ENCODE measurements around the gene DOHH. TPM values are rescaled to one million over a fixed set of nuclear protein-coding genes. Genes with fewer than 3 reads are reported as not detected.

DOHH gene
- total and polyA plus RNA-seq, 9 of the 15 experiments (the other 6 are each of a cell fraction or from before 2014, with no cell fraction given): 0.14 to 47.2 (median 5.1) TPM

GRCh38 chr19:3471954-3472655 lies 28.4 kb downstream of the DOHH start:
- 10% methylated on average over 20 of the region's 24 CpGs for WGBS (ENCODE audit: insufficient coverage, low coverage, missing lambda C conversion rate)
- Histone ChIP-seq H3K79me2 (ENCODE audit: control insufficient read depth, insufficient read depth, low read length) (no peaks in the 10 kb centered on the region), H3K27ac (ENCODE audit: extremely low read depth, low read depth, low read length) (no peak overlapping the region), H3K27me3 (ENCODE audit: control insufficient read depth in 2 of 2, insufficient read depth in 2 of 2, low read length in 2 of 2) (no peaks in the 10 kb centered on the region), H3K36me3 (ENCODE audit: control insufficient read depth, insufficient read depth, low read length) (no peaks in the 10 kb centered on the region), H2AFZ (ENCODE audit: low read depth, low read length) (no peak overlapping the region), H4K20me1 (replicated peaks; ENCODE audit: control insufficient read depth, insufficient read depth, low read length) (no peaks in the 10 kb centered on the region), H3K9me1 (ENCODE audit: control insufficient read depth, insufficient read depth, low read length) (no peaks in the 10 kb centered on the region), H3K4me2 (ENCODE audit: insufficient read depth, low read length) (no peak overlapping the region), H3K9ac (ENCODE audit: insufficient read depth in 1 of 2, low read depth in 2 of 2, low read length in 2 of 2) (no peak overlapping the region), H3K9me3 (replicated peaks; ENCODE audit: control insufficient read depth, insufficient read depth, low read depth, low read length) (peaks cover 7% of the 10 kb centered on the region), H3K4me3 (no peak overlapping the region), H3K4me1 (replicated peaks in 1 of 2; ENCODE audit: control insufficient read depth in 2 of 2, insufficient read depth in 2 of 2, low read length in 2 of 2) (peaks cover 0 to 10% of the 10 kb centered on the region in 2 experiments; a peak in 2 of 5 replicates)
- intact Hi-C loops (cut with micrococcal nuclease) (no loop called here), in situ Hi-C loops (cut with MboI) (loop anchor here (5.0 kb wide), 1 partner anchor 145 kb away; no protein-coding TSS in a partner anchor)
- BruUV-seq (replicated peaks): no TSS peak
- ChIA-PET POLR2A (no interaction called here), CTCF (ENCODE audit: low intra/inter-chr PET ratio) (interaction anchor here (0.6 to 2.6 kb wide), 4 partner anchors 145 to 497 kb away, joined by 3 to 37 read pairs (median 10); no protein-coding TSS in a partner anchor)
- peak; percentile 37 for FAIRE-seq
- peak; percentile 84 for ATAC-seq
- peak; percentile 58 to 81 (median 78) for DNase-seq (ENCODE audit: extremely low read depth in 1 of 4, low spot score in 3 of 4)
- TF ChIP-seq HIVEP1 (CRISPR knock-in tag; IDR thresholded peaks at IDR 0.05) (no peak), POLR3A (IDR thresholded peaks at IDR 0.05; ENCODE audit: borderline replicate concordance, extremely low read depth, insufficient read depth, insufficient read length) (no peak), ARID3B (CRISPR knock-in tag; IDR thresholded peaks at IDR 0.05; ENCODE audit: borderline replicate concordance) (no peak), ZNF57 (CRISPR knock-in tag; IDR thresholded peaks at IDR 0.05) (no peak), CBX1 (IDR thresholded peaks at IDR 0.05; ENCODE audit: low read depth) (0 out of 2 replicates have a peak, but pooled peaks have one; percentile 48), PHTF2 (CRISPR knock-in tag; IDR thresholded peaks at IDR 0.05) (no peak), CHD2 (IDR thresholded peaks at IDR 0.05; ENCODE audit: low read depth, low read length) (no peak), MAFG (tag; conservative IDR thresholded peaks at IDR 0.05) (no peak), HCFC1 (IDR thresholded peaks at IDR 0.05; ENCODE audit: low read depth, low read length) (no peak), TAF7 (tag; IDR thresholded peaks at IDR 0.05) (no peak), CBFA2T3 (IDR thresholded peaks at IDR 0.05) (no peak), CBX3 (IDR thresholded peaks at IDR 0.05; ENCODE audit: borderline replicate concordance in 1 of 2, low read length in 2 of 2) (no peak), MAX (CRISPR knock-in tag; IDR thresholded peaks at IDR 0.05) (no peak), SPI1 (IDR thresholded peaks at IDR 0.05; ENCODE audit: borderline replicate concordance, low read depth, low read length) (peak; percentile 79), BRCA1 (IDR thresholded peaks at IDR 0.05) (no peak), BRCA1 (CRISPR knock-in tag; IDR thresholded peaks at IDR 0.05) (no peak), CUX1 (CRISPR knock-in tag; IDR thresholded peaks at IDR 0.05) (no peak)
